Natural killer cell (primary cell): ENCODE results near the gene FOXM1. TPM values are rescaled to one million over a fixed set of nuclear protein-coding genes. Genes with fewer than 3 reads are reported as not detected.

Experiments
- ATAC-seq, 3 donors: fragments of 150-1000 bp in 2 of 3; fragments of 200-7000 bp in 1 of 3; cut with Tn5 transposase; 1 replicate in 1 of 3; 2 replicates in 2 of 3; pipeline ENCODE4 v1.10.0; 2021; ENCODE audit warnings: mild to moderate bottlenecking in 2 of 3, moderate library complexity in 2 of 3
- DNase-seq, 2 donors: peaks; one replicate each; pipeline versions ENCODE4 v3.0.0 to v3.0.0-alpha.2; 2013 to 2021; ENCODE audit warnings: mixed read lengths in 1 of 2
- H3K27ac ChIP-seq: one replicate; pipeline ENCODE4 v1.5.1; 2013; ENCODE audit warnings: mild to moderate bottlenecking, low read length
- H3K27me3 ChIP-seq: one replicate; pipeline ENCODE4 v1.6.1; 2013; ENCODE audit warnings: low read length; ENCODE audit not compliant: control insufficient read depth, insufficient read depth
- H3K36me3 ChIP-seq: one replicate; pipeline ENCODE4 v1.6.1; 2013; ENCODE audit warnings: low read length; ENCODE audit not compliant: control insufficient read depth, insufficient read depth
- H3K4me1 ChIP-seq: one replicate; pipeline ENCODE4 v1.6.1; 2013; ENCODE audit warnings: low read length; ENCODE audit not compliant: control insufficient read depth, insufficient read depth
- H3K4me3 ChIP-seq: one replicate; pipeline ENCODE4 v1.5.1; 2013; ENCODE audit warnings: low read length
- H3K9me3 ChIP-seq: one replicate; pipeline ENCODE4 v1.6.1; 2013; ENCODE audit warnings: low read length; ENCODE audit not compliant: control insufficient read depth, insufficient read depth
- H3K27ac Mint-ChIP-seq, 2 donors: one replicate each; pipeline ENCODE4 v1.8.0; 2022; ENCODE audit warnings: mild to moderate bottlenecking in 2 of 2, mixed read lengths in 2 of 2, moderate library complexity in 1 of 2
- H3K27me3 Mint-ChIP-seq, 2 donors: one replicate each; pipeline ENCODE4 v1.8.0; 2022; ENCODE audit warnings: low read depth in 2 of 2, mixed read lengths in 2 of 2
- H3K36me3 Mint-ChIP-seq: one replicate; pipeline ENCODE4 v1.8.0; 2022; ENCODE audit warnings: mixed read lengths
- H3K4me1 Mint-ChIP-seq, 2 donors: one replicate each; pipeline ENCODE4 v1.8.0; 2022; ENCODE audit warnings: mixed read lengths in 2 of 2
- H3K4me3 Mint-ChIP-seq: one replicate; pipeline ENCODE4 v1.8.0; 2022; ENCODE audit warnings: mild to moderate bottlenecking, moderate library complexity, mixed read lengths
- H3K9me3 Mint-ChIP-seq, 2 donors: one replicate each; pipeline ENCODE4 v1.8.0; 2022; ENCODE audit warnings: mixed read lengths in 2 of 2
- CTCF ChIP-seq: fragments of 200-600 bp; IDR thresholded peaks from one replicate; pipeline ENCODE4 v1.8.0; 2022; ENCODE audit warnings: antibody characterized with exemption
- WGBS: methylation state at CpG from one replicate; pipeline ENCODE4 v1.1.7; 2013; ENCODE audit warnings: missing lambda C conversion rate; ENCODE audit not compliant: insufficient coverage; 5-methylcytosine and 5-hydroxymethylcytosine counted together
- intact Hi-C: fragments of 100-400 bp; cut with micrococcal nuclease; formaldehyde crosslinking; loops from one replicate; pipeline ENCODE4 v1.14.2; 2022
- total RNA-seq, 4 donors: library from RNA; stranded (reverse); fragments of 120-200 nt in 1 of 4; gene quantifications; one replicate each; pipeline versions ENCODE4 v1.2.3 to v1.2.4, GENCODE V29; 2013 to 2022

The FOXM1 gene
- total RNA-seq, 3 donors from 2014 or later (not counting 1 experiment from before 2014, with no cell fraction given), result 1.8 to 3.6 (median 2.6) TPM

DNA sequence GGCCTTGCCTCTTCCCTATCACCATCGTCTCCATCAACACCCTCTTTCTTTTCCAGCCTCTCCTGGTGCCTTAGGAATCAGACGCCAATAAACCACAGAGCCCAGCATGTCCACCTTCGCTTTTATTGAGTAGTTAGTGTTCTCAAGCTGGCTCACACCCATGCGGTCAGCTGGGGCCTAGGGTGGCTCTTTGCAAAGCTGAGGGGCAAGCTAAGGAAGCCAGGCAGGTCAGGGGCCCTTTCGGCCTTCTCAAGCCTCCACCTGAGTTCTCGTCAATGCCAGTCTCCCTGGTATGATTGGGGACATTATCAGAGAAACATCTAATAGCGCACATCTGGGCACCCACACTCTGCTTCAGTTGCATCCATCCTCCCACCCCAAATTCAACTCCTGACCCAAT is 19.4 kb downstream of the FOXM1 start:
- Histone ChIP-seq H3K4me1 (no peaks in the 10 kb centered on the region), H3K9me3 (no peaks in the 10 kb centered on the region), H3K36me3 (peaks cover 6% of the 10 kb centered on the region), H3K27me3 (no peaks in the 10 kb centered on the region), H3K4me3 (no peak overlapping the region), H3K27ac (no peak overlapping the region)
- no peak overlapping the region for H3K27ac Mint-ChIP-seq
- H3K4me1 Mint-ChIP-seq, result peaks cover 0 to 5% of the 10 kb centered on the region in 2 donors
- no peak for TF ChIP-seq CTCF
- H3K36me3 Mint-ChIP-seq, result no peaks in the 10 kb centered on the region
- WGBS, result 94% methylated on average over 7 of the region's 7 CpGs
- H3K9me3 Mint-ChIP-seq, result no peaks in the 10 kb centered on the region
- ATAC-seq (no peak), DNase-seq (no peak)
- no peak overlapping the region for H3K4me3 Mint-ChIP-seq
- intact Hi-C loops, result no loop called here
- no peaks in the 10 kb centered on the region for H3K27me3 Mint-ChIP-seq

GRCh38 chr12:2857021-2857431 is 19.9 kb downstream of the FOXM1 start, which contains the start of gene TEX52:
Gene TEX52, minus strand, starts transcription at chr12:2857039. Its CDS starts 13 bp downstream, at chr12:2857026.
- H3K36me3 ChIP-seq, result peaks cover 6% of the 10 kb centered on the region
- WGBS, result 91% methylated on average over 3 of the region's 3 CpGs
- no peaks in the 10 kb centered on the region for H3K9me3 Mint-ChIP-seq
- peaks cover under 1% of the 10 kb centered on the region for H3K4me1 ChIP-seq
- H3K4me3 Mint-ChIP-seq, result no peak within 1 kb of the TSS
- H3K27ac Mint-ChIP-seq, result no peak within 1 kb of the TSS
- H3K27me3 Mint-ChIP-seq, result no peaks in the 10 kb centered on the region
- TF ChIP-seq CTCF, result no peak
- intact Hi-C loops, result no loop called here
- H3K27me3 ChIP-seq, result no peaks in the 10 kb centered on the region
- DNase-seq, result no peak
- H3K4me1 Mint-ChIP-seq, result peaks cover 0 to 5% of the 10 kb centered on the region in 2 donors
- no peaks in the 10 kb centered on the region for H3K9me3 ChIP-seq
- no peak within 1 kb of the TSS for H3K27ac ChIP-seq
- ATAC-seq, result no peak
- H3K4me3 ChIP-seq, result no peak within 1 kb of the TSS
- H3K36me3 Mint-ChIP-seq, result no peaks in the 10 kb centered on the region

DNA sequence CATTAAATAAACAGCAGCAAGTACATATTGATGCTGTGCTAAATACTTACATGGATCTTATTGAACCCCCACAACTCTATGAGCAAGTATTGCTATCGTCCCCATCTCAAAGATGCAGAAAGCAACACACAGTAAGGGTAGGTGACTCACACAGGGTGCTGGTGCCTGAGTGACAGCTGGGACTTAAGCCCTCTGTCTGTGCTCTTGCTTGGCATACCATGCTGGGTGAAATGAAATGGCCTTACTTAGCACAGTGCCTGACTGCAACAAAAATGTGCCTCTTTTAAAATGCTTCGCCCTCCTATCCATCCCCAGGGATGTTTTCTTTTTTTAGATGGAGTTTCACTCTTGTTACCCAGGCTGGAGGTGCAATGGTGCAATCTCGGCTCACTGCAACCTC is 20.9 kb downstream of the FOXM1 start:
- Mint-ChIP-seq H3K4me1 (peaks cover 0 to 5% of the 10 kb centered on the region in 2 donors), H3K9me3 (no peaks in the 10 kb centered on the region), H3K27me3 (no peaks in the 10 kb centered on the region), H3K4me3 (no peak overlapping the region), H3K36me3 (no peaks in the 10 kb centered on the region), H3K27ac (no peak overlapping the region)
- ATAC-seq (no peak), DNase-seq (no peak)
- intact Hi-C loops, result no loop called here
- WGBS, result 97% methylated on average over 3 of the region's 3 CpGs
- Histone ChIP-seq H3K27me3 (no peaks in the 10 kb centered on the region), H3K4me3 (no peak overlapping the region), H3K36me3 (peaks cover 6% of the 10 kb centered on the region), H3K9me3 (no peaks in the 10 kb centered on the region), H3K4me1 (peaks cover 3% of the 10 kb centered on the region), H3K27ac (no peak overlapping the region)
- no peak for TF ChIP-seq CTCF

DNA sequence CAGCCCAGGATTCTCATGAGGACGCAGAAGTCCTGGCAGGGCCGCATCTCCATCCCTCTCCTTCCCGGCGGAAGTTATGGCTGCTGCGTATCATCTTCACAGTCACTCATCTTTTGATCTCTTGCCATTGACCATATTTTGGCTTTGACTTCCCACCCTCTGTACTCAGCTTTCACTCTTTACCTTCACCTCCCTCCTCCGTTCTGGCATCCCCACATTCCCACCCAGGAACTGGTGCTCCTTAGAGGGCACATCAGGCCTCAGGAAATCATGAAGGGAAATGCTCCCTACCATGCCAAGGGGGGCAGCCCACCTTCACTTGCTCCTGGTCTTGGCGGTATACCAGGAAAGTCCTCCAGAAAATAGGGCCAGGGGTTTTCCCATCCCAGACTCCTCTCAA is 21.4 kb downstream of the FOXM1 start:
- Histone ChIP-seq H3K27me3 (no peaks in the 10 kb centered on the region), H3K4me3 (no peak overlapping the region), H3K36me3 (peaks cover 6% of the 10 kb centered on the region), H3K27ac (no peak overlapping the region), H3K9me3 (no peaks in the 10 kb centered on the region), H3K4me1 (peaks cover 3% of the 10 kb centered on the region)
- peaks cover 0 to 5% of the 10 kb centered on the region in 2 donors for H3K4me1 Mint-ChIP-seq
- no peak for TF ChIP-seq CTCF
- H3K27me3 Mint-ChIP-seq, result no peaks in the 10 kb centered on the region
- intact Hi-C loops, result no loop called here
- no peaks in the 10 kb centered on the region for H3K36me3 Mint-ChIP-seq
- DNase-seq, result no peak
- 89% methylated on average over 7 of the region's 7 CpGs for whole genome bisulfite sequencing
- no peak overlapping the region for H3K27ac Mint-ChIP-seq
- H3K9me3 Mint-ChIP-seq, result no peaks in the 10 kb centered on the region
- no peak for ATAC-seq
- no peak overlapping the region for H3K4me3 Mint-ChIP-seq
